ENCODE data around the gene LEFTY1. TPM values are rescaled to one million over a fixed set of nuclear protein-coding genes. Genes with fewer than 3 reads are reported as not detected.
"Not testable (repeated sequence)": the region's sequence is repeated elsewhere in the genome, so short reads cannot be mapped to it uniquely, and the experiment has no call there.

Gene LEFTY1
- under 1 TPM in 1 of 2 donors, not detected in 1; 0.35 TPM for total RNA-seq

- DNase-seq (ENCODE audit: low spot score): no peak
Observed at GRCh38 chr1:225888898-225889601, at the start of gene LEFTY1. Gene LEFTY1 (minus strand): TSS chr1:225889146. CDS start chr1:225889066, 80 bp downstream.

DNA sequence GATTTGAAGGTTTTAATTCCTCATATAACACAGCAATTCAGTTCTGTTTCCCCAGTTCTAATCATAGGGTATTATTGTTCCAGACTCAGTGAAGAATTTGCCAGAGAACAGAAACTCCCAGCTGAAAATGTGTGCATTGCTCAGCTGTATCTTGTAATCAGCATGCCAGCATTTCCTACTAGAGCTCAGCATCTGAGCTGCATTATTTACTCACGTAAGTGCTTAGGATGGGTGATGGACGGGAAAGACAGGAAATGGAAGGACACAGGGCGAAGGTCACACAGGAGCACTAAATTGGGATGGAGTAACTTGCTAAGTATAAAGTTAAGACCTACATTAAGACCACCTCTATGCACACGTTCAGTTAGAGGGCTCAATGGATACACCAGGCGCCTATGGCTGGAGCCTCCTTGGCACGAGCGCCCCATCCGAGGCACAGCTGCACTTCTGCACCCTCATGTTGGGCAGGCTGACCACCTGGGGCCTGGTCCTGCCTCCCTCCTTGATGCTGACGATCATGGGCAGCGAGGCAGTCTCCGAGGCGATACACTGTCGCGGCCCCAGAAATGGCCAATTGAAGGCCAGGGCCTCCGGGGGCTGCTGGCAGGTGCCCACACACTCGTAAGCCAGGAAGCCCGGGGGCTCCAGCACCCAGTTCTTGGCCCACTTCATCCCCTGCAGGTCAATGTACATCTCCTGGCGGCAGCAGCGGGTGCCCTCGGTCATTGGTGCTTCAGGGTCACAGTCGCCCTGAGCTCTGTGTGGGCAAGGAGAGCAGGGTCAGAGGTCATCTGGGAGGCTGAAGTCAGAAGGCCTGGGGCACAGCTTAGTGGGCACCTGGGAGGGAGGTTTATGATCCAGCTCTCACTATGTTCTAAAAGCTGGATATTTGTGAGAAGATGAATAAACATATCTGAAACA, 48.4 kb upstream of the LEFTY1 start:
- Histone ChIP-seq H3K27me3 (no peaks in the 10 kb centered on the region), H3K9me3 (no peaks in the 10 kb centered on the region), H3K4me3 (no peak overlapping the region), H3K36me3 (no peaks in the 10 kb centered on the region), H3K27ac (no peak overlapping the region), H3K4me1 (peaks cover 0 to 15% of the 10 kb centered on the region in 2 donors)
- no peak for DNase-seq (ENCODE audit: low spot score)
- TF ChIP-seq, protein P1, sequence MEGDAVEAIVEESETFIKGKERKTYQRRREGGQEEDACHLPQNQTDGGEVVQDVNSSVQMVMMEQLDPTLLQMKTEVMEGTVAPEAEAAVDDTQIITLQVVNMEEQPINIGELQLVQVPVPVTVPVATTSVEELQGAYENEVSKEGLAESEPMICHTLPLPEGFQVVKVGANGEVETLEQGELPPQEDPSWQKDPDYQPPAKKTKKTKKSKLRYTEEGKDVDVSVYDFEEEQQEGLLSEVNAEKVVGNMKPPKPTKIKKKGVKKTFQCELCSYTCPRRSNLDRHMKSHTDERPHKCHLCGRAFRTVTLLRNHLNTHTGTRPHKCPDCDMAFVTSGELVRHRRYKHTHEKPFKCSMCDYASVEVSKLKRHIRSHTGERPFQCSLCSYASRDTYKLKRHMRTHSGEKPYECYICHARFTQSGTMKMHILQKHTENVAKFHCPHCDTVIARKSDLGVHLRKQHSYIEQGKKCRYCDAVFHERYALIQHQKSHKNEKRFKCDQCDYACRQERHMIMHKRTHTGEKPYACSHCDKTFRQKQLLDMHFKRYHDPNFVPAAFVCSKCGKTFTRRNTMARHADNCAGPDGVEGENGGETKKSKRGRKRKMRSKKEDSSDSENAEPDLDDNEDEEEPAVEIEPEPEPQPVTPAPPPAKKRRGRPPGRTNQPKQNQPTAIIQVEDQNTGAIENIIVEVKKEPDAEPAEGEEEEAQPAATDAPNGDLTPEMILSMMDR (IDR thresholded peaks at IDR 0.05): no peak

More at GRCh38 chr1:225888898-225889601, at the start of gene LEFTY1:
- Histone ChIP-seq H3K4me1 (peaks cover 0 to 7% of the 10 kb centered on the region in 2 donors), H3K27ac (no peak within 1 kb of the TSS), H3K4me3 (no peak within 1 kb of the TSS), H3K36me3 (no peaks in the 10 kb centered on the region), H3K27me3 (no peaks in the 10 kb centered on the region), H3K9me3 (no peaks in the 10 kb centered on the region)
- TF ChIP-seq, protein P1 (IDR thresholded peaks at IDR 0.05): no peak

- no peak overlapping the region for H3K4me3 ChIP-seq
- no peaks in the 10 kb centered on the region for H3K27me3 ChIP-seq
- TF ChIP-seq, protein P1 (IDR thresholded peaks at IDR 0.05): no peak
- no peak overlapping the region for H3K27ac ChIP-seq
- DNase-seq (ENCODE audit: low spot score): no peak
- peaks cover 0 to 12% of the 10 kb centered on the region in 2 donors for H3K4me1 ChIP-seq
- H3K36me3 ChIP-seq: no peaks in the 10 kb centered on the region
- no peaks in the 10 kb centered on the region for H3K9me3 ChIP-seq
Observed at GRCh38 chr1:225936523-225936922, 47.6 kb upstream of the LEFTY1 start.

GRCh38 chr1:225936086-225936485, 47.1 kb upstream of the LEFTY1 start:
- H3K27me3 ChIP-seq; H3K9me3 ChIP-seq; H3K4me3 ChIP-seq; DNase-seq (ENCODE audit: low spot score); H3K4me1 ChIP-seq; H3K27ac ChIP-seq; H3K36me3 ChIP-seq: not testable (repeated sequence)

- Histone ChIP-seq H3K9me3 (no peaks in the 10 kb centered on the region), H3K4me1 (no peaks in the 10 kb centered on the region), H3K27ac (no peak overlapping the region), H3K27me3 (no peaks in the 10 kb centered on the region), H3K4me3 (no peak overlapping the region), H3K36me3 (no peaks in the 10 kb centered on the region)
- TF ChIP-seq, protein P1 (IDR thresholded peaks at IDR 0.05): no peak
- no peak for DNase-seq (ENCODE audit: low spot score)
Observed at GRCh38 chr1:225934711-225935110, 45.8 kb upstream of the LEFTY1 start.

DNA sequence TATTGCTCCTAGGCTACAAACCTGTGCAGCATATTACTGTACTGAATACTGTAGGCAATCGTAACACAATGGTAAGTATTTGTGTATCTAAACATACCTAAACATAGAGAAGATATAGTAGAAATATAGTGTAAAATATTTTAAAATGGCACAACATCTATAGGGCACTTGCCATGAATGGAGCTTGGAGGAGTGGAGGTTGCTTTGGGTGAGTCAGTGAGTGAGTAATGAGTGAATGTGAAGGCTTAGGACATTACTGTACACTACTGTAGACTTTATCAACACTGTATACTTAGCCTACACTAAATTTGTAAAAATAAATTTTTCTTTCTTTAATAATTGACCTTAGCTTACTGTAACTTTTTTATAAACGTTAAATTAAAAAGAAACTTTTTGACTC, 44.1 kb upstream of the LEFTY1 start:
- no peaks in the 10 kb centered on the region for H3K9me3 ChIP-seq
- no peak for DNase-seq (ENCODE audit: low spot score)
- H3K27ac ChIP-seq: no peak overlapping the region
- TF ChIP-seq, protein P1 (IDR thresholded peaks at IDR 0.05): no peak
- no peaks in the 10 kb centered on the region for H3K4me1 ChIP-seq
- H3K27me3 ChIP-seq: no peaks in the 10 kb centered on the region
- no peak overlapping the region for H3K4me3 ChIP-seq
- H3K36me3 ChIP-seq: no peaks in the 10 kb centered on the region

Data from right atrium auricular region (tissue), 2 donors.